ENCODE results near the gene RPRD2.

GRCh38 chr1:150383631-150384324, 19.8 kb downstream of the RPRD2 start:
- no peak for TF ChIP-seq MAX (IDR thresholded peaks at IDR 0.05)
- no peak for TF ChIP-seq CTCF (IDR thresholded peaks at IDR 0.05 in 2 of 3, conservative IDR thresholded peaks at IDR 0.05 in 1 of 3; ENCODE audit: borderline replicate concordance in 1 of 3, insufficient read depth in 1 of 3, low read depth in 2 of 3, low read length in 2 of 3)
- no peak for TF ChIP-seq YY1 (IDR thresholded peaks at IDR 0.05; ENCODE audit: extremely low read depth, insufficient replicate concordance, low read depth, low read length)
- TF ChIP-seq EGR1 (IDR thresholded peaks at IDR 0.05; ENCODE audit: low read depth): no peak
- TF ChIP-seq EZH2 (IDR thresholded peaks at IDR 0.05): no peak
- no peak for TF ChIP-seq SIN3A (IDR thresholded peaks at IDR 0.05; ENCODE audit: low read depth)
- TF ChIP-seq POLR2A (IDR thresholded peaks at IDR 0.05; ENCODE audit: borderline replicate concordance, extremely low read depth, insufficient read depth, insufficient read length): no peak
- TF ChIP-seq ZNF274 (IDR thresholded peaks at IDR 0.05; ENCODE audit: low read depth, low read length): no peak
- TF ChIP-seq REST (IDR thresholded peaks at IDR 0.05; ENCODE audit: low read depth): no peak
- no peak for TF ChIP-seq ZFX (IDR thresholded peaks at IDR 0.05)
- no peak for TF ChIP-seq FOSL1 (IDR thresholded peaks at IDR 0.05; ENCODE audit: low read depth)
- TF ChIP-seq JUND (IDR thresholded peaks at IDR 0.05): no peak
- TF ChIP-seq RAD21 (IDR thresholded peaks at IDR 0.05; ENCODE audit: low read depth): no peak
- no peak for TF ChIP-seq ZBTB33 (IDR thresholded peaks at IDR 0.05; ENCODE audit: extremely low read depth, insufficient replicate concordance, low read length)
